ENCODE measurements around the gene NINJ2.

- TF ChIP-seq POLR2A (IDR thresholded peaks at IDR 0.05) (no peak), CTCF (IDR thresholded peaks at IDR 0.05) (no peak)
Observed at GRCh38 chr12:685388-685787, 22.1 kb upstream of the NINJ2 start.
